Chondrocyte (in vitro differentiated cells): Measurements from ENCODE around the gene PRR29. TPM values are rescaled to one million over a fixed set of nuclear protein-coding genes. Genes with fewer than 3 reads are reported as not detected.

Source experiments
- DNase-seq: peaks from one replicate; pipeline ENCODE4 v3.0.0; 2021; ENCODE audit warnings: mixed read lengths, low spot score
- H3K27ac Mint-ChIP-seq: one replicate; pipeline ENCODE4 v1.8.0; 2021; ENCODE audit warnings: mild to moderate bottlenecking, moderate library complexity, mixed read lengths; ENCODE audit not compliant: unreplicated experiment
- H3K27me3 Mint-ChIP-seq: 2 replicates; pipeline ENCODE4 v1.8.0; 2021; ENCODE audit warnings: low read depth, mixed read lengths
- H3K36me3 Mint-ChIP-seq: 2 replicates; pipeline ENCODE4 v1.8.0; 2021; ENCODE audit warnings: low read depth, mixed read lengths
- H3K4me1 Mint-ChIP-seq: 2 replicates; pipeline ENCODE4 v1.8.0; 2021; ENCODE audit warnings: low read depth, mild to moderate bottlenecking, mixed read lengths
- H3K4me3 Mint-ChIP-seq: one replicate; pipeline ENCODE4 v1.8.0; 2021; ENCODE audit warnings: mild to moderate bottlenecking, moderate library complexity, mixed read lengths; ENCODE audit not compliant: unreplicated experiment
- H3K9me3 Mint-ChIP-seq: 2 replicates; pipeline ENCODE4 v1.8.0; 2021; ENCODE audit warnings: low read depth, mixed read lengths
- CTCF ChIP-seq: fragments of 200-600 bp; sonication (generic); IDR thresholded peaks from 2 replicates; pipeline ENCODE4 v1.5.0; 2021; ENCODE audit warnings: antibody characterized with exemption, mild to moderate bottlenecking, moderate library complexity
- total RNA-seq: library from RNA; stranded (reverse); gene quantifications from 3 replicates; pipeline ENCODE4 v1.2.1, GENCODE V29; 2021

The PRR29 gene
- total RNA-seq, 1 donor from 2014 or later, result 0.35 TPM

GRCh38 chr17:64020056-64020766 is 22.1 kb downstream of the PRR29 start, which contains the start of gene ICAM2:
Gene ICAM2 (minus strand): TSS chr17:64020633. CDS start chr17:64006691, 13,942 bp downstream.
- no peak for DNase-seq
- Mint-ChIP-seq H3K9me3 (no peaks in the 10 kb centered on the region), H3K27me3 (peaks cover 3% of the 10 kb centered on the region), H3K27ac (peak within 1 kb of the TSS; percentile 45), H3K4me3 (no peak within 1 kb of the TSS), H3K36me3 (no peaks in the 10 kb centered on the region), H3K4me1 (no peaks in the 10 kb centered on the region)
- no peak for TF ChIP-seq CTCF

- DNase-seq, result no peak
- no peaks in the 10 kb centered on the region for H3K9me3 Mint-ChIP-seq
- H3K4me1 Mint-ChIP-seq, result peaks cover 5% of the 10 kb centered on the region
- H3K36me3 Mint-ChIP-seq, result no peaks in the 10 kb centered on the region
- no peak overlapping the region for H3K27ac Mint-ChIP-seq
- H3K27me3 Mint-ChIP-seq, result peaks cover 4% of the 10 kb centered on the region
- no peak overlapping the region for H3K4me3 Mint-ChIP-seq
- no peak for TF ChIP-seq CTCF
Observed at GRCh38 chr17:64022611-64023063, 24.5 kb downstream of the PRR29 start.

- Mint-ChIP-seq H3K27me3 (peaks cover 4% of the 10 kb centered on the region), H3K4me3 (no peak overlapping the region), H3K4me1 (peaks cover 5% of the 10 kb centered on the region), H3K9me3 (no peaks in the 10 kb centered on the region), H3K27ac (no peak overlapping the region), H3K36me3 (no peaks in the 10 kb centered on the region)
- no peak for DNase-seq
- TF ChIP-seq CTCF, result no peak
Observed at GRCh38 chr17:64024215-64024654, 26.1 kb downstream of the PRR29 start.

GRCh38 chr17:64024781-64025731 is 26.9 kb downstream of the PRR29 start:
- Mint-ChIP-seq H3K4me1 (peaks cover 5% of the 10 kb centered on the region), H3K27me3 (peaks cover 2% of the 10 kb centered on the region), H3K36me3 (no peaks in the 10 kb centered on the region), H3K9me3 (no peaks in the 10 kb centered on the region), H3K4me3 (no peak overlapping the region), H3K27ac (no peak overlapping the region)
- DNase-seq, result no peak
- no peak for TF ChIP-seq CTCF

- no peaks in the 10 kb centered on the region for H3K36me3 Mint-ChIP-seq
- TF ChIP-seq CTCF, result peak; percentile 99
- peak overlapping the region; percentile 45 for H3K4me3 Mint-ChIP-seq
- DNase-seq, result no peak
- peaks cover 1% of the 10 kb centered on the region for H3K27me3 Mint-ChIP-seq
- peaks cover 5% of the 10 kb centered on the region for H3K4me1 Mint-ChIP-seq
- H3K27ac Mint-ChIP-seq, result no peak overlapping the region
- H3K9me3 Mint-ChIP-seq, result no peaks in the 10 kb centered on the region
Observed at GRCh38 chr17:64025732-64026294, 27.7 kb downstream of the PRR29 start.
